ENCODE data around the gene PAPLN. TPM values are rescaled to one million over a fixed set of nuclear protein-coding genes. Genes with fewer than 3 reads are reported as not detected.

The PAPLN gene
- total and polyA plus RNA-seq, 2 experiments from 2014 or later: 7.6 to 13.4 TPM

DNA sequence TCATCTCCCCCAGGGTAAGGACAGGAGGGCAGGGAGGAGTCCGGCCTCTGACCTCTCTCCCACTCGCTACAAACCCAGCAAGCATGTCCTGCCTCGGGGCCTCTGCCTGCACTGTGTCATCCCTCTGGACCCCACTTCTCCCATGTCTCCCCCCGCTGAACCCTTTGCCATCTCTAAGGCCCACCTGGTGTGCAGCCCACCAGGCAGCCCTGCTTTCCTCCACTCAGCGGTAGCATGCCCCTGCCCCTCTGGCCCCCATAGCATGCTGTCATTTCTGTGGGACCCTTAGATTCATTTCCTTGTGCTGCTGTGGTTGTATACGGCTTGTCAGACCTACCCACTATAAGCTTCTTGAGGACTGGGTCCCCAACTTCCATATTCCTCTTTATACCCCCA lies 17.7 kb downstream of the PAPLN start:
- 85% methylated on average over 6 of the region's 6 CpGs for WGBS (ENCODE audit: low lambda C conversion rate, missing lambda C conversion rate)
- no peaks in the 10 kb centered on the region for H3K27me3 ChIP-seq

DNA sequence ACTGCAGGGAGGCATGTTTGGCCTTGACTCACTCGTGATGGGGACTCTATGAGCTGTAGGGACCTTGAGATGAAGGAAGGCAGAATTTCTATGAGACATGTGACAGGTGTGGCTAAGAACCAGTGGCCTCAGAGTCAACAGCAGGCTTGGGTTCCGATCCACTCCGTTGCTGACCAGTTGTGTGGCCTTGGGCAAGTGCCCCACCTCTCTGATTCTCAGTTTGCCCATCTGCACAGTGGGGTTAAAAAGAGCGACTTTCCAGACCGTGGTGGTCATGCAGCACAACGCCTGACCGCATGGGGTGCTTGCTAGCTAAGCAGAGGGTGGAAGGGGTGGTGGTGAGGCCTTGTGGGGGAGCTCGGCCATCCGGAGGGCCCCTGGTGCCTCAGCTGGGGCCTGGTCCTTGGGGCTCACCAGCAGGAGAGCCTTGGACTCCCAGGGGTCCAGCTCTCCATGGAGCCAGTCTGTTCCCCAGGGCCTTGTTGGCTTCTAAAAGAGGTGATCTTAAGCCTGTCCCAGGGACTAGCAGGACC lies 18.5 kb downstream of the PAPLN start:
- H4K20me1 ChIP-seq (ENCODE audit: insufficient read depth, poor library complexity, severe bottlenecking): no peaks in the 10 kb centered on the region
- H3K9me3 ChIP-seq (ENCODE audit: low read depth): no peaks in the 10 kb centered on the region
- 94% methylated on average over 9 of the region's 9 CpGs for WGBS (ENCODE audit: low lambda C conversion rate, missing lambda C conversion rate)
- no peaks in the 10 kb centered on the region for H3K79me2 ChIP-seq
- H3K27ac ChIP-seq: no peak overlapping the region
- H3K4me2 ChIP-seq: no peak overlapping the region
- no peaks in the 10 kb centered on the region for H3K9me2 ChIP-seq (replicated peaks; ENCODE audit: insufficient read depth)
- no peak for TF ChIP-seq CTCF (IDR thresholded peaks at IDR 0.05; ENCODE audit: poor library complexity)
- no peak overlapping the region for H2AFZ ChIP-seq
- H3K36me3 ChIP-seq (replicated peaks; ENCODE audit: insufficient read depth, low read depth): no peaks in the 10 kb centered on the region
- DNase-seq (ENCODE audit: low spot score): no peak
- H3K4me3 ChIP-seq: no peak overlapping the region
- H3K4me1 ChIP-seq (ENCODE audit: insufficient read depth): no peaks in the 10 kb centered on the region
- H3K27me3 ChIP-seq: no peaks in the 10 kb centered on the region

More for the DNA sequence above, 17.7 kb downstream of the PAPLN start:
- TF ChIP-seq EZH2phosphoT487 (IDR thresholded peaks at IDR 0.05; ENCODE audit: low read depth, severe bottlenecking, unreplicated experiment): no peak
- TF ChIP-seq EZH2 (IDR thresholded peaks at IDR 0.05; ENCODE audit: borderline replicate concordance): no peak
- no peak for TF ChIP-seq CTCF (IDR thresholded peaks at IDR 0.05; ENCODE audit: poor library complexity)
- Histone ChIP-seq H3K9me2 (replicated peaks; ENCODE audit: insufficient read depth) (no peaks in the 10 kb centered on the region), H3K27ac (no peak overlapping the region), H3K79me2 (no peaks in the 10 kb centered on the region), H4K20me1 (ENCODE audit: insufficient read depth, poor library complexity, severe bottlenecking) (no peaks in the 10 kb centered on the region), H3K9me3 (ENCODE audit: low read depth) (no peaks in the 10 kb centered on the region), H3K4me2 (no peak overlapping the region), H3K36me3 (replicated peaks; ENCODE audit: insufficient read depth, low read depth) (no peaks in the 10 kb centered on the region), H3K4me1 (ENCODE audit: insufficient read depth) (no peaks in the 10 kb centered on the region), H2AFZ (no peak overlapping the region), H3K4me3 (no peak overlapping the region)
- DNase-seq (ENCODE audit: low spot score): no peak

DNA sequence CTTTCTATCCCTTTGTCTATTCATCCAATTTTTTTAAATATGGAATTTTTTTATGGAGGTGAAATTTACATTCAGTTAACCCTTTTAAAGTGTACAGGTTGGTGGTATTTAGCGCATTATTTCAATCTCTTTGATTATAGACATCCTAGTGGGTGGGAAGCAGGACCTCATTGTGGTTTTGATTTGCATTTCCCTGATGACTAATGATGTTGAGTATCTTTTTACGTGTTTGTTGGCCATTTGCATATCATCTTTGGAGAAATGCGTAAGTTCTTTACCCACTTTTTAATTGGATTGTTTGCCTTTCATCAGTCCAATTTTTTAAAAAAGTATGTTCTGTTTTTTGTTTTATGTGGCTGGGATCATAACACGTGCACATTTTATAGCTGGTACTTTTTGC lies 20.8 kb downstream of the PAPLN start:
- no peaks in the 10 kb centered on the region for H4K20me1 ChIP-seq (ENCODE audit: insufficient read depth, poor library complexity, severe bottlenecking)
- H3K79me2 ChIP-seq: no peaks in the 10 kb centered on the region
- TF ChIP-seq EZH2phosphoT487 (IDR thresholded peaks at IDR 0.05; ENCODE audit: low read depth, severe bottlenecking, unreplicated experiment) (no peak), CTCF (IDR thresholded peaks at IDR 0.05; ENCODE audit: poor library complexity) (no peak), EZH2 (IDR thresholded peaks at IDR 0.05; ENCODE audit: borderline replicate concordance) (no peak)
- no peaks in the 10 kb centered on the region for H3K36me3 ChIP-seq (replicated peaks; ENCODE audit: insufficient read depth, low read depth)
- no peaks in the 10 kb centered on the region for H3K9me2 ChIP-seq (replicated peaks; ENCODE audit: insufficient read depth)
- H2AFZ ChIP-seq: no peak overlapping the region
- WGBS (ENCODE audit: low lambda C conversion rate, missing lambda C conversion rate): 92% methylated on average over 4 of the region's 4 CpGs
- no peak overlapping the region for H3K27ac ChIP-seq
- no peak overlapping the region for H3K4me3 ChIP-seq
- no peaks in the 10 kb centered on the region for H3K4me1 ChIP-seq (ENCODE audit: insufficient read depth)
- H3K4me2 ChIP-seq: no peak overlapping the region
- no peak for DNase-seq (ENCODE audit: low spot score)
- H3K9me3 ChIP-seq (ENCODE audit: low read depth): no peaks in the 10 kb centered on the region
- H3K27me3 ChIP-seq: no peaks in the 10 kb centered on the region

Data from hepatocyte (in vitro differentiated cells).